Activated T-cell treated with anti-CD3 and anti-CD28 coated beads for 1 hour (primary cell): Measurements from ENCODE around the gene PNMA6A.
"Not testable (repeated sequence)": the region's sequence is repeated elsewhere in the genome, so short reads cannot be mapped to it uniquely, and the experiment has no call there.

Experiments used
- DNase-seq: peaks from one replicate; pipeline ENCODE4 v3.0.0-alpha.2; 2020; ENCODE audit warnings: low read depth

Gene PNMA6A

GRCh38 chrX:153071909-153072583, at the start of gene PNMA6A:
PNMA6A (plus strand) TSS chrX:153072454; CDS start chrX:153073063, 609 bp downstream.
- not testable (repeated sequence) for DNase-seq

GRCh38 chrX:153026501-153026900, 45.8 kb upstream of the PNMA6A start:
- DNase-seq: not testable (repeated sequence)

- not testable (repeated sequence) for DNase-seq
Measured at GRCh38 chrX:153028487-153028886, 43.8 kb upstream of the PNMA6A start.

GRCh38 chrX:153029162-153029561, 43.1 kb upstream of the PNMA6A start:
- DNase-seq: no peak

- DNase-seq: no peak
Measured at GRCh38 chrX:153029875-153030274, 42.4 kb upstream of the PNMA6A start.

GRCh38 chrX:153030801-153031200, 41.5 kb upstream of the PNMA6A start:
- DNase-seq: no peak

- peak; percentile 39 for DNase-seq
Measured at GRCh38 chrX:153032397-153033118, 39.7 kb upstream of the PNMA6A start.

GRCh38 chrX:153049093-153049492, 23.2 kb upstream of the PNMA6A start:
- no peak for DNase-seq

- DNase-seq: no peak
Measured at GRCh38 chrX:153052534-153052933, 19.7 kb upstream of the PNMA6A start.

- DNase-seq: no peak
Measured at GRCh38 chrX:153055871-153056749, 16.1 kb upstream of the PNMA6A start, which contains the start of gene PNMA3. PNMA3 (plus strand) TSS chrX:153056470; CDS start chrX:153057056, 586 bp downstream.

- DNase-seq: no peak
Measured at GRCh38 chrX:153057281-153057680, 15.0 kb upstream of the PNMA6A start.

GRCh38 chrX:153059191-153060094, 12.8 kb upstream of the PNMA6A start:
- DNase-seq: no peak

- DNase-seq: no peak
Measured at GRCh38 chrX:153060095-153060445, 12.2 kb upstream of the PNMA6A start.

GRCh38 chrX:153061732-153062131, 10.5 kb upstream of the PNMA6A start:
- no peak for DNase-seq

- no peak for DNase-seq
Measured at GRCh38 chrX:153063315-153063714, 8.9 kb upstream of the PNMA6A start.

- DNase-seq: no peak
Measured at GRCh38 chrX:153064061-153064460, 8.2 kb upstream of the PNMA6A start.

- DNase-seq: no peak
Measured at GRCh38 chrX:153065389-153065788, 6.9 kb upstream of the PNMA6A start.

GRCh38 chrX:153066402-153066801, 5.9 kb upstream of the PNMA6A start:
- not testable (repeated sequence) for DNase-seq

- DNase-seq: not testable (repeated sequence)
Measured at GRCh38 chrX:153073331-153073730, 1.1 kb downstream of the PNMA6A start.

- DNase-seq: no peak
Measured at GRCh38 chrX:153074262-153074899, 2.1 kb downstream of the PNMA6A start.

GRCh38 chrX:153074935-153075334, 2.7 kb downstream of the PNMA6A start:
- no peak for DNase-seq
